Ovary (tissue), 3 donors: ENCODE measurements around the gene MINDY2.

Experiments
- POLR2A ChIP-seq: fragments of 450-650 bp; IDR thresholded peaks from one replicate; pipeline ENCODE4 v1.6.1; 2017; ENCODE audit warnings: antibody characterized with exemption, mild to moderate bottlenecking, moderate library complexity
- TF ChIP-seq, protein P1 (sequence below), 3 donors: fragments of 450-650 bp in 2 of 3; fragments of 200-600 bp in 1 of 3; IDR thresholded peaks; one replicate each; pipeline versions ENCODE4 v1.5.1 to v1.8.0; 2016 to 2022; ENCODE audit warnings: antibody characterized with exemption in 3 of 3, mild to moderate bottlenecking in 1 of 3
- donor health status: DM: no; HTN: no; CAD: no.

DNA sequence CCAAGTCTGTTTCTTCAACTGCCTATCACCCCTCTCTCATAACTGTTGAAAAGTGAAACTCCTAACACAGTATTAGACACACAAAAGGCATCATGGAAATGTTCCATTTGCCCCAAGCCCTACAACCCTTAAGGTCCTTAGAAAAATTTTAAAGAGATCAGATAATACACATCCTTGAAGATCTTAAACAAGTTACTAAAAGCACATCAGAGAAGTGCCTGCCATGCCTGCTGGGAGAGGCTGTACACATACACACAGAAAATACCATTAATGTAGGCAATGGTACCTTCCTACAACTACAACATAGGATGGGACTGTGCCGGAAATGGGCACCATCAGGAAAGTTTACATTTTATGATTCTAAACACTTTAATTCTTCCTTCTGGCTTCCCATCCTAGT, 24.9 kb upstream of the MINDY2 start:
- TF ChIP-seq, protein P1, sequence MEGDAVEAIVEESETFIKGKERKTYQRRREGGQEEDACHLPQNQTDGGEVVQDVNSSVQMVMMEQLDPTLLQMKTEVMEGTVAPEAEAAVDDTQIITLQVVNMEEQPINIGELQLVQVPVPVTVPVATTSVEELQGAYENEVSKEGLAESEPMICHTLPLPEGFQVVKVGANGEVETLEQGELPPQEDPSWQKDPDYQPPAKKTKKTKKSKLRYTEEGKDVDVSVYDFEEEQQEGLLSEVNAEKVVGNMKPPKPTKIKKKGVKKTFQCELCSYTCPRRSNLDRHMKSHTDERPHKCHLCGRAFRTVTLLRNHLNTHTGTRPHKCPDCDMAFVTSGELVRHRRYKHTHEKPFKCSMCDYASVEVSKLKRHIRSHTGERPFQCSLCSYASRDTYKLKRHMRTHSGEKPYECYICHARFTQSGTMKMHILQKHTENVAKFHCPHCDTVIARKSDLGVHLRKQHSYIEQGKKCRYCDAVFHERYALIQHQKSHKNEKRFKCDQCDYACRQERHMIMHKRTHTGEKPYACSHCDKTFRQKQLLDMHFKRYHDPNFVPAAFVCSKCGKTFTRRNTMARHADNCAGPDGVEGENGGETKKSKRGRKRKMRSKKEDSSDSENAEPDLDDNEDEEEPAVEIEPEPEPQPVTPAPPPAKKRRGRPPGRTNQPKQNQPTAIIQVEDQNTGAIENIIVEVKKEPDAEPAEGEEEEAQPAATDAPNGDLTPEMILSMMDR (IDR thresholded peaks at IDR 0.05): no peak
- TF ChIP-seq POLR2A: no peak
